B cell (primary cell): ENCODE data around the gene GPR27. TPM values are rescaled to one million over a fixed set of nuclear protein-coding genes. Genes with fewer than 3 reads are reported as not detected.

Experiments
- ATAC-seq: fragments of 200-7000 bp; cut with Tn5 transposase; one replicate; pipeline ENCODE4 v1.10.0; 2021; ENCODE audit warnings: low read depth, mild to moderate bottlenecking, moderate number of reproducible peaks, moderate library complexity
- CTCF ChIA-PET: fragments of 350-600 bp; sonication (Branson Sonifier 250); formaldehyde crosslinking; loops from one replicate; lab custom pipeline; 2021; ENCODE audit warnings: antibody characterized with exemption, inconsistent platforms; lab: Charles Lee
- POLR2A ChIA-PET: fragments of 350-600 bp; sonication (Branson Sonifier 250); formaldehyde crosslinking; loops from one replicate; lab custom pipeline; 2021; ENCODE audit warnings: antibody characterized with exemption; lab: Charles Lee
- DNase-seq: peaks from one replicate; pipeline ENCODE4 v3.0.0; 2013
- H2AFZ ChIP-seq: 2 replicates; pipeline ENCODE4 v1.6.1; 2012; ENCODE audit warnings: mild to moderate bottlenecking, low read depth, low read length; ENCODE audit not compliant: insufficient read depth, poor library complexity, severe bottlenecking
- H3K27ac ChIP-seq, 2 donors: 1 replicate in 1 of 2; 2 replicates in 1 of 2; pipeline ENCODE4 v1.5.1; 2012 to 2013; ENCODE audit warnings: low read length in 2 of 2, mild to moderate bottlenecking in 2 of 2, moderate library complexity in 1 of 2
- H3K27me3 ChIP-seq, 4 experiments: fragments of 200-600 bp in 1 of 4; sonication (generic) in 1 of 4; replicated peaks in 1 of 4; 1 replicate in 2 of 4; 2 replicates in 2 of 4; pipeline versions ENCODE4 v1.6.1 to v1.7.0; 2013 to 2016; ENCODE audit warnings: low read length in 3 of 4, mild to moderate bottlenecking in 2 of 4, mixed read lengths in 1 of 4, moderate library complexity in 1 of 4; ENCODE audit not compliant: insufficient read depth in 4 of 4, control insufficient read depth in 3 of 4; ENCODE audit errors: control extremely low read depth in 1 of 4
- H3K36me3 ChIP-seq, 2 experiments: replicated peaks in 1 of 2; 1 replicate in 1 of 2; 2 replicates in 1 of 2; pipeline versions ENCODE4 v1.6.1 to v1.7.1; 2013; ENCODE audit warnings: low read length in 1 of 2; ENCODE audit not compliant: insufficient read depth in 2 of 2, control insufficient read depth in 1 of 2; ENCODE audit errors: control extremely low read depth in 1 of 2, extremely low read depth in 1 of 2
- H3K4me1 ChIP-seq, 2 donors: fragments of 200-600 bp in 1 of 2; sonication (generic) in 1 of 2; 1 replicate in 1 of 2; 2 replicates in 1 of 2; pipeline versions ENCODE4 v1.5.1 to v1.6.1; 2013 to 2017; ENCODE audit warnings: low read length in 2 of 2; ENCODE audit not compliant: control insufficient read depth in 2 of 2, insufficient read depth in 2 of 2
- H3K4me2 ChIP-seq: replicated peaks from 2 replicates; pipeline ENCODE3; 2012; ENCODE audit warnings: mild to moderate bottlenecking, low read depth, low read length; ENCODE audit not compliant: poor library complexity, severe bottlenecking
- H3K4me3 ChIP-seq, 5 experiments: fragments of 200-600 bp in 1 of 5; sonication (generic) in 1 of 5; 1 replicate in 3 of 5; 2 replicates in 2 of 5; pipeline versions ENCODE4 v1.5.1 to v1.7.0; 2011 to 2016; ENCODE audit warnings: low read length in 4 of 5, mild to moderate bottlenecking in 4 of 5, low read depth in 2 of 5, control low read depth in 1 of 5, moderate library complexity in 1 of 5; ENCODE audit not compliant: insufficient read depth in 1 of 5; ENCODE audit errors: control extremely low read depth in 1 of 5, extremely low read depth in 1 of 5
- H3K79me2 ChIP-seq: fragments of 200-600 bp; sonication (generic); one replicate; pipeline ENCODE4 v1.6.0; 2016; ENCODE audit warnings: low read length; ENCODE audit not compliant: control insufficient read depth, insufficient read depth
- H3K9ac ChIP-seq: fragments of 200-600 bp; sonication (generic); 2 replicates; pipeline ENCODE4 v1.6.1; 2017; ENCODE audit warnings: mild to moderate bottlenecking, low read length, moderate library complexity
- H3K9me3 ChIP-seq, 3 donors: one replicate each; pipeline versions ENCODE4 v1.6.1 to v1.7.1; 2013; ENCODE audit warnings: low read length in 2 of 3; ENCODE audit not compliant: control insufficient read depth in 2 of 3, insufficient read depth in 1 of 3; ENCODE audit errors: control extremely low read depth in 1 of 3
- H4K20me1 ChIP-seq: 2 replicates; pipeline ENCODE4 v1.6.0; 2012; ENCODE audit warnings: mild to moderate bottlenecking, low read length; ENCODE audit not compliant: insufficient read depth, control insufficient read depth, poor library complexity, severe bottlenecking
- H3K27ac Mint-ChIP-seq: one replicate; pipeline ENCODE4 v1.8.0; 2021; ENCODE audit warnings: mixed read lengths
- H3K27me3 Mint-ChIP-seq: one replicate; pipeline ENCODE4 v1.8.0; 2021; ENCODE audit warnings: mixed read lengths
- H3K4me1 Mint-ChIP-seq: one replicate; pipeline ENCODE4 v1.8.0; 2021; ENCODE audit warnings: mixed read lengths
- H3K4me3 Mint-ChIP-seq: one replicate; pipeline ENCODE4 v1.8.0; 2021; ENCODE audit warnings: mixed read lengths
- H3K9me3 Mint-ChIP-seq: one replicate; pipeline ENCODE4 v1.8.0; 2022; ENCODE audit warnings: mixed read lengths; ENCODE audit not compliant: insufficient read depth
- EZH2 ChIP-seq: IDR thresholded peaks from 2 replicates; pipeline ENCODE4 v1.6.1; 2012; ENCODE audit warnings: borderline replicate concordance, low read depth, mild to moderate bottlenecking, moderate library complexity, low read length; ENCODE audit not compliant: insufficient read depth, poor library complexity, severe bottlenecking
- WGBS: methylation state at CpG from one replicate; pipeline ENCODE4 v1.1.5; 2013; ENCODE audit warnings: missing lambda C conversion rate; ENCODE audit not compliant: insufficient coverage; 5-methylcytosine and 5-hydroxymethylcytosine counted together
- intact Hi-C: fragments of 100-400 bp; cut with micrococcal nuclease; formaldehyde crosslinking; loops from one replicate; pipeline ENCODE4 v1.10.0; 2022
- polyA plus RNA-seq: library from polyadenylated mRNA; depleted of rRNA; stranded (reverse); fragments of >200 nt; gene quantifications from 2 replicates; pipeline ENCODE4 v1.2.3, GENCODE V29; 2012
- total RNA-seq, 2 donors: library from RNA; stranded (reverse); fragments of 120-200 nt in 1 of 2; gene quantifications; 1 replicate in 1 of 2; 2 replicates in 1 of 2; pipeline versions ENCODE4 v1.2.3 to v1.2.4, GENCODE V29; 2013 to 2022
- TF ChIP-seq, protein P1 (sequence below): fragments of 200-600 bp; IDR thresholded peaks from one replicate; pipeline ENCODE4 v1.8.0; 2022; ENCODE audit warnings: antibody characterized with exemption, mild to moderate bottlenecking

GPR27 gene
- total and polyA plus RNA-seq, 2 donors (not counting 1 experiment from before 2014, with no cell fraction given) = 0.04 TPM; not detected in 1

DNA sequence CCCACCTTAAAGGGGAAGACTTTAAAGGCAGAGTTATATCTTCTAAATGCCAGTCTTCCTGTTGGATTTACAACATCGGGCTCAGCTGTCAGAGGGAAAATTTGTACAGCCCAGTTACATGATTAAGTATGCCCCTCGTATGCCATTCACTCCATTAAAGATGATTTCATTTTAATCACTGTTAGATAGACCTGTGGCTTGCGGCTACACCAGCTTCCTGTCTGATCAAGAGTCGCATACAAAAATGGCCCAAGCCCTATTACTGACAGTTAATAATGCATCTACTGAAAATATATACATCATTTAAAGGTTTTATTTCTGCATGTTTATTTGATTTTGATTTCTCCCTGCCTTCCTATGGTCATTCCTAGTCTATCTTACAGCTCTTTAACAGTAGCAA is 35.6 kb upstream of the GPR27 start:
- POLR2A ChIA-PET = no interaction called here
- H3K4me2 ChIP-seq = no peak overlapping the region
- CTCF ChIA-PET = interaction anchor here (1.4 to 1.9 kb wide), 2 partner anchors 12 to 1104 kb away, joined by 5 to 9 read pairs; no protein-coding TSS in a partner anchor
- intact Hi-C loops = loop anchor here (10.0 kb wide), 2 partner anchors 1217 to 1337 kb away; no protein-coding TSS in a partner anchor
- H3K79me2 ChIP-seq = no peaks in the 10 kb centered on the region
- H3K27ac Mint-ChIP-seq = no peak overlapping the region
- H3K27me3 ChIP-seq = peaks cover 0 to 7% (median 0%) of the 10 kb centered on the region in 4 experiments
- WGBS = 5% methylated on average over 2 of the region's 4 CpGs
- no peak overlapping the region for H2AFZ ChIP-seq
- H3K4me1 Mint-ChIP-seq = peaks cover 12% of the 10 kb centered on the region
- H3K27ac ChIP-seq = no peak overlapping the region
- H3K4me1 ChIP-seq = peaks cover 0 to 5% of the 10 kb centered on the region in 2 donors
- no peaks in the 10 kb centered on the region for H3K9me3 ChIP-seq
- no peak overlapping the region for H3K4me3 ChIP-seq
- no peak overlapping the region for H3K9ac ChIP-seq
- H3K4me3 Mint-ChIP-seq = no peak overlapping the region
- H3K9me3 Mint-ChIP-seq = no peaks in the 10 kb centered on the region
- no peak for ATAC-seq
- H3K27me3 Mint-ChIP-seq = peaks cover 12% of the 10 kb centered on the region
- DNase-seq = no peak
- H3K36me3 ChIP-seq = no peaks in the 10 kb centered on the region
- H4K20me1 ChIP-seq = no peaks in the 10 kb centered on the region
- TF ChIP-seq EZH2 = no peak
- TF ChIP-seq, protein P1, sequence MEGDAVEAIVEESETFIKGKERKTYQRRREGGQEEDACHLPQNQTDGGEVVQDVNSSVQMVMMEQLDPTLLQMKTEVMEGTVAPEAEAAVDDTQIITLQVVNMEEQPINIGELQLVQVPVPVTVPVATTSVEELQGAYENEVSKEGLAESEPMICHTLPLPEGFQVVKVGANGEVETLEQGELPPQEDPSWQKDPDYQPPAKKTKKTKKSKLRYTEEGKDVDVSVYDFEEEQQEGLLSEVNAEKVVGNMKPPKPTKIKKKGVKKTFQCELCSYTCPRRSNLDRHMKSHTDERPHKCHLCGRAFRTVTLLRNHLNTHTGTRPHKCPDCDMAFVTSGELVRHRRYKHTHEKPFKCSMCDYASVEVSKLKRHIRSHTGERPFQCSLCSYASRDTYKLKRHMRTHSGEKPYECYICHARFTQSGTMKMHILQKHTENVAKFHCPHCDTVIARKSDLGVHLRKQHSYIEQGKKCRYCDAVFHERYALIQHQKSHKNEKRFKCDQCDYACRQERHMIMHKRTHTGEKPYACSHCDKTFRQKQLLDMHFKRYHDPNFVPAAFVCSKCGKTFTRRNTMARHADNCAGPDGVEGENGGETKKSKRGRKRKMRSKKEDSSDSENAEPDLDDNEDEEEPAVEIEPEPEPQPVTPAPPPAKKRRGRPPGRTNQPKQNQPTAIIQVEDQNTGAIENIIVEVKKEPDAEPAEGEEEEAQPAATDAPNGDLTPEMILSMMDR = no peak

DNA sequence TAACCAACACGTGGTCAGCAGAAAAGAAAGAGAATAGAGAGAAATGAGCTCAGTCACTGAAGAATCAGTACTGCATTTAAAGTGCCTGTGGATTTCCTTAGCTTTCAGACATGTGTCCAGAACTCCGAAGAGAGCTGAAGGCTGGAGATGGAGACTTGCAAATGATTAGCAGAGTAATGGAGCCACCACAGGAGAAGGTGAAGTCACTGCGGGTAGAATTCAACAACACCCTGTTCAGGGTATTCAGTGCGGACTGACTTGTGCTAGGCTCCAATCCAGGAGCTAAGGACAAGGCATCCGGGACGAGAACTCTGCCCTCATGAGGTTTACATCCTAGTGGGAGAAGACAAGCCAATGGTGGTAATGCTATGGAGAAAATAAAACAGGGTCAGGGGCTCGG is 32.7 kb upstream of the GPR27 start:
- TF ChIP-seq EZH2 = no peak
- TF ChIP-seq, protein P1 = no peak
- no peak overlapping the region for H3K4me2 ChIP-seq
- H3K27ac Mint-ChIP-seq = no peak overlapping the region
- H3K4me3 ChIP-seq = no peak overlapping the region
- DNase-seq (no peak), ATAC-seq (no peak)
- peaks cover 0 to 16% (median 0%) of the 10 kb centered on the region in 4 experiments for H3K27me3 ChIP-seq
- H2AFZ ChIP-seq = no peak overlapping the region
- intact Hi-C loops = loop anchor here (10.0 kb wide), 2 partner anchors 384 to 1274 kb away; partner anchors contain the start of gene PPP4R2
- WGBS = 98% methylated on average over 7 of the region's 7 CpGs
- no peaks in the 10 kb centered on the region for H3K79me2 ChIP-seq
- ChIA-PET CTCF (interaction anchor here (1.7 to 2.4 kb wide), 2 partner anchors 9 to 10 kb away, joined by 6 to 8 read pairs; no protein-coding TSS in a partner anchor), POLR2A (interaction anchor here (0.8 kb wide), 1 partner anchor 726 kb away, joined by 3 read pairs; no protein-coding TSS in a partner anchor)
- H3K4me1 ChIP-seq = peaks cover 19 to 25% of the 10 kb centered on the region in 2 donors
- H3K4me3 Mint-ChIP-seq = no peak overlapping the region
- H3K9me3 Mint-ChIP-seq = no peaks in the 10 kb centered on the region
- H4K20me1 ChIP-seq = no peaks in the 10 kb centered on the region
- H3K27me3 Mint-ChIP-seq = peaks cover 12% of the 10 kb centered on the region
- no peaks in the 10 kb centered on the region for H3K9me3 ChIP-seq
- no peak overlapping the region for H3K27ac ChIP-seq
- peaks cover 29% of the 10 kb centered on the region for H3K4me1 Mint-ChIP-seq
- no peaks in the 10 kb centered on the region for H3K36me3 ChIP-seq
- no peak overlapping the region for H3K9ac ChIP-seq
